Thymus (tissue), 11 donors: ENCODE data around the gene COG5. TPM values are rescaled to one million over a fixed set of nuclear protein-coding genes. Genes with fewer than 3 reads are reported as not detected.
"Not testable (repeated sequence)": the region's sequence is repeated elsewhere in the genome, so short reads cannot be mapped to it uniquely, and the experiment has no call there.

ENCODE experiments used
- DNase-seq, 9 donors: peaks; one replicate each; pipeline ENCODE4 v3.0.0-alpha.2; 2013; ENCODE audit warnings: low spot score in 9 of 9, low read depth in 6 of 9, missing footprints in 1 of 9
- H3K27ac ChIP-seq, 2 donors: one replicate each; pipeline ENCODE4 v1.5.1; 2013; ENCODE audit warnings: control low read depth in 1 of 2, low read depth in 1 of 2, low read length in 1 of 2, mild to moderate bottlenecking in 1 of 2, moderate library complexity in 1 of 2
- H3K27me3 ChIP-seq, 2 donors: one replicate each; pipeline ENCODE4 v1.5.1; 2013; ENCODE audit warnings: low read length in 1 of 2; ENCODE audit not compliant: control insufficient read depth in 2 of 2, insufficient read depth in 1 of 2
- H3K36me3 ChIP-seq, 2 donors: one replicate each; pipeline ENCODE4 v1.5.1; 2013; ENCODE audit warnings: low read length in 1 of 2, mild to moderate bottlenecking in 1 of 2, moderate library complexity in 1 of 2; ENCODE audit not compliant: control insufficient read depth in 2 of 2, insufficient read depth in 2 of 2
- H3K4me1 ChIP-seq, 2 donors: one replicate each; pipeline ENCODE4 v1.5.1; 2013; ENCODE audit warnings: low read length in 2 of 2; ENCODE audit not compliant: control insufficient read depth in 2 of 2, insufficient read depth in 2 of 2
- H3K4me3 ChIP-seq, 2 donors: one replicate each; pipeline ENCODE4 v1.5.1; 2013; ENCODE audit warnings: low read length in 2 of 2, control low read depth in 1 of 2, mild to moderate bottlenecking in 1 of 2
- H3K9me3 ChIP-seq, 2 donors: one replicate each; pipeline ENCODE4 v1.5.1; 2013; ENCODE audit warnings: low read length in 1 of 2, mild to moderate bottlenecking in 1 of 2; ENCODE audit not compliant: control insufficient read depth in 2 of 2, insufficient read depth in 1 of 2
- WGBS: extraction: QIAGEN DNeasy Blood & Tissue Kit; methylation state at CpG from one replicate; pipeline ENCODE4 v1.1.7; 2013; 5-methylcytosine and 5-hydroxymethylcytosine counted together
- polyA plus RNA-seq: library from polyadenylated mRNA; stranded (reverse); fragments of 200-250 nt; gene quantifications from one replicate; pipeline ENCODE4 v1.2.3, GENCODE V29; 2013
- total RNA-seq: library from RNA; stranded (reverse); fragments of 120-200 nt; gene quantifications from one replicate; pipeline ENCODE4 v1.2.4, GENCODE V29; 2013
- donor health status: healthy.

COG5 gene
- total and polyA plus RNA-seq, 2 donors = 8.7 to 25.2 TPM

DNA sequence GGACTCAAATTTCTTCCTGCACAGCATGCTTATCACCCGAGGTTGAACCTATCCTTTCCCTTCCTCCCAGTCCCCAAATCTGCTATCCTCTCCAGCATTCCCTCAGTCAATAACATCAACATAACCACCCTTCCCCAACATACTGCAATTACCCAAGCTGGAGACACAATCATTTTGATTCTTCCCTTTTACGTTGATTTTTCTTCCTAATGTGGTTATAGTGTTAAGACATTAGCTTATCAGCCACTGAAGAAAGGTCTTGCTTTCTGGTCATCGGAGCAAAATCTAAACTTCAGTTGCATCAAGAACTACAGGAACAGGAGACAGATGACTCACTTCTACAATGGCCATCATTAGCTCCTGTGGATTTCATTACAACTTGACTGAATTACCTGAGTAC, 398.4 kb downstream of the COG5 start:
- Histone ChIP-seq H3K4me3 (no peak overlapping the region), H3K36me3 (no peaks in the 10 kb centered on the region), H3K9me3 (no peaks in the 10 kb centered on the region), H3K27ac (no peak overlapping the region), H3K27me3 (no peaks in the 10 kb centered on the region), H3K4me1 (no peaks in the 10 kb centered on the region)
- DNase-seq = no peak
- WGBS = 93% methylated on average over 3 of the region's 3 CpGs

- H3K36me3 ChIP-seq = no peaks in the 10 kb centered on the region
- no peak overlapping the region for H3K4me3 ChIP-seq
- DNase-seq = no peak
- H3K27ac ChIP-seq = no peak overlapping the region
- no peaks in the 10 kb centered on the region for H3K9me3 ChIP-seq
- H3K27me3 ChIP-seq = no peaks in the 10 kb centered on the region
- H3K4me1 ChIP-seq = no peaks in the 10 kb centered on the region
- WGBS = 65% methylated on average over 2 of the region's 2 CpGs
Measured at GRCh38 chr7:107164092-107164491, 399.6 kb downstream of the COG5 start.

DNA sequence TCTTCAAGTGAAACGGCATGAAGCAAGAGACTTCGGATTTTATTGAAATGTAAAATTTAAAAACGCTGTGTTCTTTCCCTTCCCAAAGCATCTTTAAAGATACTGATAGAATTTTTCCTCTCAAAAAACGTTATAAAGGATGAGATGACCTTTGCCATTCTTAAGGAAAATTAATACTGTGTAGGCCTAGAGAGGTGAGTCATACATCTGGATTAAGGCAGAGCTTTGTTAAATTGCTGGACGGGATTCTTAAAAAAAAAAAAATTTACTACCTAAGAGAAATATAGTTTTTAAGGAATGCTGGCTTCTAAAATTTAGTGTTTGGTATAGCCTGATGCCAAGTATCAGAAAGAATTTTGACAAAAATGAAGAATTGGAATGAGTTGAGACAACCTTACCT, 401.2 kb downstream of the COG5 start:
- Histone ChIP-seq H3K27ac (no peak overlapping the region), H3K27me3 (no peaks in the 10 kb centered on the region), H3K36me3 (no peaks in the 10 kb centered on the region), H3K4me1 (no peaks in the 10 kb centered on the region), H3K9me3 (no peaks in the 10 kb centered on the region), H3K4me3 (no peak overlapping the region)
- no peak for DNase-seq
- WGBS = 94% methylated on average over 5 of the region's 5 CpGs

- Histone ChIP-seq H3K27me3 (no peaks in the 10 kb centered on the region), H3K27ac (no peak overlapping the region), H3K4me1 (no peaks in the 10 kb centered on the region), H3K9me3 (no peaks in the 10 kb centered on the region), H3K36me3 (no peaks in the 10 kb centered on the region), H3K4me3 (no peak overlapping the region)
- no peak for DNase-seq
- 95% methylated on average over 3 of the region's 3 CpGs for WGBS
Measured at GRCh38 chr7:107161415-107161814, 402.3 kb downstream of the COG5 start.

DNA sequence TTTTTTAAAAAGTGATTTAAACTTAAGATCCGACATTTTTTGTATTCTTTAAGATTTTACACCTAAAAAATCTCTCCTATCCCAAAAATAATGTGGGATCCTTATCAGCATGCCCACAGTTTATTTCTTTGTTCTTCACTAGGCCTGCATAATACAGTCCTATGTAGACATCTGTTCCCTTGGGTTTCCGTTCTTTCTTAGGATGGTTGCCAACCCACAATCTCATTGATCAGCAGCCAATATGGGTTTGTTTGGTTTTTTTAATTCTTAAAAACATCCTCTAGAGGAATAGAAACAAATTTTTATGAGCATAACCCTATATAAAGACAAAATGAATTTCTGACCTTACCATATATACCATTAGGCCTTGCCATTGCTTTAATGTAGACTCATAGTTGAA, 403.3 kb downstream of the COG5 start:
- H3K36me3 ChIP-seq = no peaks in the 10 kb centered on the region
- no peak overlapping the region for H3K27ac ChIP-seq
- H3K4me1 ChIP-seq = no peaks in the 10 kb centered on the region
- H3K27me3 ChIP-seq = no peaks in the 10 kb centered on the region
- no peak for DNase-seq
- 95% methylated on average over 2 of the region's 2 CpGs for WGBS
- H3K4me3 ChIP-seq = no peak overlapping the region
- H3K9me3 ChIP-seq = no peaks in the 10 kb centered on the region

- no peak overlapping the region for H3K27ac ChIP-seq
- H3K9me3 ChIP-seq = no peaks in the 10 kb centered on the region
- no peaks in the 10 kb centered on the region for H3K27me3 ChIP-seq
- DNase-seq = no peak
- H3K4me3 ChIP-seq = no peak overlapping the region
- no peaks in the 10 kb centered on the region for H3K4me1 ChIP-seq
- 97% methylated on average over 2 of the region's 2 CpGs for WGBS
- no peaks in the 10 kb centered on the region for H3K36me3 ChIP-seq
Measured at GRCh38 chr7:107158028-107158427, 405.7 kb downstream of the COG5 start.

- Histone ChIP-seq H3K9me3 (no peaks in the 10 kb centered on the region), H3K4me1 (no peaks in the 10 kb centered on the region), H3K36me3 (no peaks in the 10 kb centered on the region), H3K27me3 (no peaks in the 10 kb centered on the region), H3K4me3 (no peak overlapping the region), H3K27ac (no peak overlapping the region)
- 98% methylated on average over 7 of the region's 7 CpGs for WGBS
- DNase-seq = no peak
Measured at GRCh38 chr7:107157091-107157490, 406.6 kb downstream of the COG5 start.

- H3K27ac ChIP-seq, H3K27me3 ChIP-seq, H3K4me1 ChIP-seq, DNase-seq, H3K9me3 ChIP-seq, H3K4me3 ChIP-seq, H3K36me3 ChIP-seq: not testable (repeated sequence)
- WGBS = 98% methylated on average over 3 of the region's 3 CpGs
Measured at GRCh38 chr7:107155726-107156125, 408.0 kb downstream of the COG5 start.

DNA sequence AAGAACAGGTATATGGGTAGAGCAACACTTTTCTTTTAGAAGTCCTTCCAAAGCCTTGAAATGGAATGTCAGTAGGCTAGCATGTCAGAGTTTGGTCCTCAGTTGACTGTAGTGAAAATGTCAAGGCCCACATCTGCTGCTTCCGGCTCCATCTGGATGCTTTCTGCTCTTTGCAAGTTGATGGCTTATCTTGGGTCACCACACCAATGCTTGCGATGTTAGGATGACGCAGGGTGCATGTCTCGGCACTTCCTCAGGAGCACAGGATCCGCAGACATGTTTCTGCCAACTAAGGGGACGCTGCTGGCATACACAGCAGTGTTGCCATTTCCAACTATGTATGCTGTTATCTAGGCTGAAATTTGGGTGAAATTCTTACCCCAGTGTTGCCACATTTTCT, 408.9 kb downstream of the COG5 start:
- Histone ChIP-seq H3K27me3 (no peaks in the 10 kb centered on the region), H3K4me3 (no peak overlapping the region), H3K4me1 (no peaks in the 10 kb centered on the region), H3K27ac (no peak overlapping the region), H3K36me3 (no peaks in the 10 kb centered on the region), H3K9me3 (no peaks in the 10 kb centered on the region)
- DNase-seq = no peak
- WGBS = 96% methylated on average over 6 of the region's 6 CpGs

- Histone ChIP-seq H3K4me1 (no peaks in the 10 kb centered on the region), H3K9me3 (no peaks in the 10 kb centered on the region), H3K27me3 (no peaks in the 10 kb centered on the region), H3K4me3 (no peak overlapping the region), H3K27ac (no peak overlapping the region), H3K36me3 (no peaks in the 10 kb centered on the region)
- WGBS = 81% methylated on average over 4 of the region's 4 CpGs
- DNase-seq = no peak
Measured at GRCh38 chr7:107152011-107152410, 411.7 kb downstream of the COG5 start.
